IMR-90 (cell line): ENCODE results near the gene SLC25A28. TPM values are rescaled to one million over a fixed set of nuclear protein-coding genes. Genes with fewer than 3 reads are reported as not detected.

Experiments
- ATAC-seq: fragments of 200-7000 bp; cut with Tn5 transposase; 2 replicates; pipeline ENCODE4 v1.9.1; 2020; ENCODE audit warnings: low read depth, mild to moderate bottlenecking, moderate library complexity
- BruUV-seq: library from RNA; stranded (reverse); fragments of 400-500 nt; replicated peaks from 2 replicates; lab custom pipeline; 2021; lab: Mats Ljungman, UMichigan
- CTCF ChIA-PET: fragments of 300-600 bp; formaldehyde crosslinking; extraction: SDS; loops from one replicate; lab custom pipeline; 2021; ENCODE audit warnings: antibody characterized with exemption; lab: Yijun Ruan, JAX
- POLR2A ChIA-PET: fragments of 300-600 bp; sonication (Branson Sonifier 250); formaldehyde crosslinking; loops from one replicate; lab custom pipeline; 2022; ENCODE audit warnings: antibody characterized with exemption; ENCODE audit not compliant: unreplicated experiment; lab: Charles Lee
- DNase-seq: peaks from one replicate; pipeline ENCODE4 v3.0.0; 2013
- H2AFZ ChIP-seq: replicated peaks from 2 replicates; pipeline ENCODE3; 2013; ENCODE audit warnings: low read length, mild to moderate bottlenecking; ENCODE audit not compliant: poor library complexity
- H2AK5ac ChIP-seq: 2 replicates; pipeline ENCODE4 v1.6.1; 2013; ENCODE audit warnings: low read depth, low read length, inconsistent platforms
- H2AK9ac ChIP-seq: replicated peaks from 2 replicates; pipeline ENCODE3; 2013; ENCODE audit warnings: mild to moderate bottlenecking, low read depth, low read length, moderate library complexity; ENCODE audit not compliant: poor library complexity
- H2BK120ac ChIP-seq: 2 replicates; pipeline ENCODE4 v1.6.1; 2013; ENCODE audit warnings: low read depth, low read length, inconsistent platforms
- H2BK15ac ChIP-seq: 3 replicates; pipeline ENCODE4 v1.6.1; 2013; ENCODE audit warnings: low read depth, low read length, inconsistent platforms
- H2BK20ac ChIP-seq: 2 replicates; pipeline ENCODE4 v1.6.1; 2013; ENCODE audit warnings: low read depth, mild to moderate bottlenecking, inconsistent platforms, low read length, moderate library complexity
- H2BK5ac ChIP-seq: 2 replicates; pipeline ENCODE4 v1.6.1; 2013; ENCODE audit warnings: mild to moderate bottlenecking, low read depth, low read length, inconsistent platforms; ENCODE audit not compliant: poor library complexity, severe bottlenecking
- H3K14ac ChIP-seq: replicated peaks from 2 replicates; pipeline ENCODE4 v1.6.1; 2013; ENCODE audit warnings: low read depth, low read length, inconsistent platforms
- H3K18ac ChIP-seq: 2 replicates; pipeline ENCODE4 v1.6.1; 2013; ENCODE audit warnings: low read depth, low read length, control low read depth
- H3K23ac ChIP-seq: 2 replicates; pipeline ENCODE4 v1.6.1; 2013; ENCODE audit warnings: low read depth, low read length, inconsistent platforms
- H3K27ac ChIP-seq: 2 replicates; pipeline ENCODE4 v1.5.1; 2013; ENCODE audit warnings: mild to moderate bottlenecking, control low read depth, low read length; ENCODE audit not compliant: insufficient read depth
- H3K27me3 ChIP-seq: 2 replicates; pipeline ENCODE4 v1.6.1; 2013; ENCODE audit warnings: low read length; ENCODE audit not compliant: control insufficient read depth, insufficient read depth
- H3K36me3 ChIP-seq: 2 replicates; pipeline ENCODE4 v1.6.1; 2013; ENCODE audit warnings: low read length, mixed read lengths; ENCODE audit not compliant: control insufficient read depth, insufficient read depth
- H3K4ac ChIP-seq: 2 replicates; pipeline ENCODE4 v1.6.1; 2013; ENCODE audit warnings: low read depth, low read length, inconsistent platforms
- H3K4me1 ChIP-seq: 2 replicates; pipeline ENCODE4 v1.6.1; 2013; ENCODE audit warnings: low read length, mixed read lengths; ENCODE audit not compliant: control insufficient read depth, insufficient read depth
- H3K4me2 ChIP-seq: 2 replicates; pipeline ENCODE4 v1.6.1; 2013; ENCODE audit warnings: low read depth, mild to moderate bottlenecking, control low read depth, low read length, moderate library complexity
- H3K4me3 ChIP-seq: 2 replicates; pipeline ENCODE4 v1.5.1; 2013; ENCODE audit warnings: low read depth, mild to moderate bottlenecking, control low read depth, low read length, moderate library complexity; ENCODE audit not compliant: insufficient read depth
- H3K56ac ChIP-seq: 2 replicates; pipeline ENCODE4 v1.6.1; 2013; ENCODE audit warnings: low read length, inconsistent platforms; ENCODE audit not compliant: insufficient read depth; ENCODE audit errors: extremely low read depth
- H3K79me1 ChIP-seq, 2 experiments: 2 replicates each; pipeline ENCODE4 v1.6.1; 2013; ENCODE audit warnings: low read length in 2 of 2, inconsistent platforms in 1 of 2, low read depth in 1 of 2
- H3K9ac ChIP-seq: 2 replicates; pipeline ENCODE4 v1.6.1; 2013; ENCODE audit warnings: low read depth, low read length, control low read depth
- H3K9me1 ChIP-seq: 2 replicates; pipeline ENCODE4 v1.6.1; 2013; ENCODE audit warnings: low read length, inconsistent platforms; ENCODE audit not compliant: insufficient read depth
- H3K9me3 ChIP-seq: 2 replicates; pipeline ENCODE4 v1.6.1; 2013; ENCODE audit warnings: low read length; ENCODE audit not compliant: control insufficient read depth, insufficient read depth
- H4K20me1 ChIP-seq: 2 replicates; pipeline ENCODE4 v1.6.1; 2013; ENCODE audit warnings: low read length, inconsistent platforms; ENCODE audit not compliant: insufficient read depth
- H4K5ac ChIP-seq: 2 replicates; pipeline ENCODE4 v1.6.1; 2013; ENCODE audit warnings: mild to moderate bottlenecking, low read depth, low read length, control low read depth
- H4K8ac ChIP-seq, 2 experiments: 2 replicates each; pipeline ENCODE4 v1.6.1; 2013; ENCODE audit warnings: low read depth in 2 of 2, low read length in 2 of 2, control low read depth in 1 of 2, inconsistent platforms in 1 of 2
- H4K91ac ChIP-seq: 2 replicates; pipeline ENCODE4 v1.6.1; 2013; ENCODE audit warnings: low read depth, low read length, inconsistent platforms; ENCODE audit not compliant: insufficient read depth
- BHLHE40 ChIP-seq: fragments of 150-350 bp; IDR thresholded peaks from 2 replicates; pipeline ENCODE4 v1.6.1; 2016; ENCODE audit warnings: mild to moderate bottlenecking, low read depth, low read length
- CEBPB ChIP-seq: IDR thresholded peaks from 2 replicates; pipeline ENCODE4 v1.6.1; 2012; ENCODE audit warnings: low read depth, low read length, improper control_type of control experiment
- CHD1 ChIP-seq: IDR thresholded peaks from 2 replicates; pipeline ENCODE4 v1.6.1; 2012; ENCODE audit warnings: low read depth, low read length, improper control_type of control experiment
- FOS ChIP-seq: fragments of 150-350 bp; IDR thresholded peaks from 2 replicates; pipeline ENCODE4 v1.6.1; 2016; ENCODE audit warnings: low read depth, low read length
- MAFK ChIP-seq: IDR thresholded peaks from 2 replicates; pipeline ENCODE4 v1.6.1; 2012; ENCODE audit warnings: low read depth, low read length, improper control_type of control experiment
- MAZ ChIP-seq: IDR thresholded peaks from 2 replicates; pipeline ENCODE4 v1.6.1; 2012; ENCODE audit warnings: low read depth, mild to moderate bottlenecking, low read length, improper control_type of control experiment, moderate library complexity, borderline replicate concordance
- MXI1 ChIP-seq: IDR thresholded peaks from 2 replicates; pipeline ENCODE4 v1.6.1; 2012; ENCODE audit warnings: low read depth, mild to moderate bottlenecking, low read length, moderate library complexity, borderline replicate concordance
- NFE2L2 ChIP-seq: fragments of 150-350 bp; IDR thresholded peaks from 2 replicates; pipeline ENCODE4 v1.6.1; 2016; ENCODE audit warnings: low read depth, mild to moderate bottlenecking, low read length
- POLR2A ChIP-seq: IDR thresholded peaks from 2 replicates; pipeline ENCODE4 v1.6.1; 2012; ENCODE audit warnings: mild to moderate bottlenecking, low read depth, low read length
- RAD21 ChIP-seq: IDR thresholded peaks from 2 replicates; pipeline ENCODE4 v1.6.1; 2012; ENCODE audit warnings: low read length, improper control_type of control experiment
- RCOR1 ChIP-seq: IDR thresholded peaks from 2 replicates; pipeline ENCODE4 v1.6.1; 2012; ENCODE audit warnings: mild to moderate bottlenecking, low read length, improper control_type of control experiment; ENCODE audit not compliant: insufficient replicate concordance
- RFX5 ChIP-seq: IDR thresholded peaks from 2 replicates; pipeline ENCODE4 v1.8.0; 2012; ENCODE audit warnings: low read depth, mild to moderate bottlenecking, low read length, moderate library complexity
- SMC3 ChIP-seq: fragments of 150-350 bp; IDR thresholded peaks from 2 replicates; pipeline ENCODE4 v1.6.1; 2016; ENCODE audit warnings: low read depth, mild to moderate bottlenecking, antibody characterized with exemption, low read length, moderate library complexity
- dilution Hi-C: fragments of 300-500 bp; cut with HindIII; formaldehyde crosslinking; loops from one replicate; pipeline ENCODE4 v1.14.3; 2018; ENCODE audit warnings: low sequenced_read_pairs; ENCODE audit not compliant: unreplicated experiment
- in situ Hi-C: fragments of 300-500 bp; cut with MboI; formaldehyde crosslinking; loops from 3 replicates; pipeline ENCODE4 v1.14.3; 2019; ENCODE audit warnings: low sequenced_read_pairs, inconsistent platforms, mixed read lengths
- intact Hi-C: fragments of 100-400 bp; cut with micrococcal nuclease; formaldehyde crosslinking; loops from 2 replicates; pipeline ENCODE4 v1.10.0; 2022
- polyA plus RNA-seq, 3 experiments: library from polyadenylated mRNA; depleted of rRNA; stranded (reverse); fragments of >200 nt; gene quantifications; 2 replicates each; pipeline ENCODE4 v1.2.3, GENCODE V29; 2012; ENCODE audit warnings: low replicate concordance in 1 of 3
- total RNA-seq: library from RNA; depleted of rRNA; stranded (reverse); fragments of >200 nt; gene quantifications from 2 replicates; pipeline ENCODE4 v1.2.3, GENCODE V29; 2012
- TF ChIP-seq, protein P1 (sequence below): fragments of 150-350 bp; IDR thresholded peaks from 2 replicates; pipeline ENCODE4 v1.6.1; 2017; ENCODE audit warnings: mild to moderate bottlenecking, antibody characterized with exemption, low read length, low read depth
- TF ChIP-seq, protein P2 (sequence below): fragments of 150-350 bp; IDR thresholded peaks from 2 replicates; pipeline ENCODE4 v1.6.1; 2016; ENCODE audit warnings: low read depth, mild to moderate bottlenecking, low read length, moderate library complexity, borderline replicate concordance
- TF ChIP-seq, protein P3 (sequence below): conservative IDR thresholded peaks from 2 replicates; pipeline ENCODE4 v1.5.1; 2012; ENCODE audit warnings: mild to moderate bottlenecking, low read depth, low read length, improper control_type of control experiment

SLC25A28 gene
- total and polyA plus RNA-seq, 2 of the 4 experiments (the other 2 are of a cell fraction), result 13.1 to 29.8 TPM

DNA sequence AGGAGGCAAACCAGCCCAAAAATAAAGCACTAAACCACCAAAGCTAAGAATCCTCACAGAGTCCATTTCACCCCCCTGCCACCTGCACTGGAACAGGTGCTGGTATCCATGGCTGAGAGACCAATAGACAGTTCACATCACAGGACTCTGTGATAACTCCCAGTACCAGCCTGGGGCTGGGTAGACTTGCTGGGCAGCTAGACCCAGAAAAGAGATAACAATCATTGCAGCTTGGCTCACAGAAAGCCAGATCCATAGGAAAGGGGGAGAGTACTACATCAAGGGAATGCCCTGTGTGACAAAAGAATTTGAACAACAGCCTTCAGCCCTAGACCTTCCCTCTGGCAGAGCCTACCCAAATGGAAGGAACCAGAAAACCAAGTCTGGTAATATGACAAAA is 13.6 kb upstream of the SLC25A28 start:
- H3K23ac ChIP-seq, result no peak overlapping the region
- H2BK20ac ChIP-seq, result no peak overlapping the region
- no peak overlapping the region for H3K4ac ChIP-seq
- no peak overlapping the region for H3K18ac ChIP-seq
- H3K14ac ChIP-seq, result no peak overlapping the region
- no peak for TF ChIP-seq MAZ
- TF ChIP-seq BHLHE40, result no peak
- TF ChIP-seq MXI1, result no peak
- TF ChIP-seq, protein P1, sequence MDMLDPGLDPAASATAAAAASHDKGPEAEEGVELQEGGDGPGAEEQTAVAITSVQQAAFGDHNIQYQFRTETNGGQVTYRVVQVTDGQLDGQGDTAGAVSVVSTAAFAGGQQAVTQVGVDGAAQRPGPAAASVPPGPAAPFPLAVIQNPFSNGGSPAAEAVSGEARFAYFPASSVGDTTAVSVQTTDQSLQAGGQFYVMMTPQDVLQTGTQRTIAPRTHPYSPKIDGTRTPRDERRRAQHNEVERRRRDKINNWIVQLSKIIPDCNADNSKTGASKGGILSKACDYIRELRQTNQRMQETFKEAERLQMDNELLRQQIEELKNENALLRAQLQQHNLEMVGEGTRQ, result no peak
- TF ChIP-seq, protein P2, sequence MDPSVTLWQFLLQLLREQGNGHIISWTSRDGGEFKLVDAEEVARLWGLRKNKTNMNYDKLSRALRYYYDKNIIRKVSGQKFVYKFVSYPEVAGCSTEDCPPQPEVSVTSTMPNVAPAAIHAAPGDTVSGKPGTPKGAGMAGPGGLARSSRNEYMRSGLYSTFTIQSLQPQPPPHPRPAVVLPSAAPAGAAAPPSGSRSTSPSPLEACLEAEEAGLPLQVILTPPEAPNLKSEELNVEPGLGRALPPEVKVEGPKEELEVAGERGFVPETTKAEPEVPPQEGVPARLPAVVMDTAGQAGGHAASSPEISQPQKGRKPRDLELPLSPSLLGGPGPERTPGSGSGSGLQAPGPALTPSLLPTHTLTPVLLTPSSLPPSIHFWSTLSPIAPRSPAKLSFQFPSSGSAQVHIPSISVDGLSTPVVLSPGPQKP, result no peak
- no peak for TF ChIP-seq FOS
- no peak for TF ChIP-seq SMC3
- no peak for TF ChIP-seq RAD21
- no peak for TF ChIP-seq CHD1
- TF ChIP-seq MAFK, result no peak
- TF ChIP-seq RCOR1, result no peak
- TF ChIP-seq NFE2L2, result no peak
- TF ChIP-seq POLR2A, result no peak
- no peak for TF ChIP-seq RFX5
- TF ChIP-seq, protein P3, sequence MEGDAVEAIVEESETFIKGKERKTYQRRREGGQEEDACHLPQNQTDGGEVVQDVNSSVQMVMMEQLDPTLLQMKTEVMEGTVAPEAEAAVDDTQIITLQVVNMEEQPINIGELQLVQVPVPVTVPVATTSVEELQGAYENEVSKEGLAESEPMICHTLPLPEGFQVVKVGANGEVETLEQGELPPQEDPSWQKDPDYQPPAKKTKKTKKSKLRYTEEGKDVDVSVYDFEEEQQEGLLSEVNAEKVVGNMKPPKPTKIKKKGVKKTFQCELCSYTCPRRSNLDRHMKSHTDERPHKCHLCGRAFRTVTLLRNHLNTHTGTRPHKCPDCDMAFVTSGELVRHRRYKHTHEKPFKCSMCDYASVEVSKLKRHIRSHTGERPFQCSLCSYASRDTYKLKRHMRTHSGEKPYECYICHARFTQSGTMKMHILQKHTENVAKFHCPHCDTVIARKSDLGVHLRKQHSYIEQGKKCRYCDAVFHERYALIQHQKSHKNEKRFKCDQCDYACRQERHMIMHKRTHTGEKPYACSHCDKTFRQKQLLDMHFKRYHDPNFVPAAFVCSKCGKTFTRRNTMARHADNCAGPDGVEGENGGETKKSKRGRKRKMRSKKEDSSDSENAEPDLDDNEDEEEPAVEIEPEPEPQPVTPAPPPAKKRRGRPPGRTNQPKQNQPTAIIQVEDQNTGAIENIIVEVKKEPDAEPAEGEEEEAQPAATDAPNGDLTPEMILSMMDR, result no peak
- no peak for TF ChIP-seq CEBPB
- no peak overlapping the region for H2BK15ac ChIP-seq
- no peaks in the 10 kb centered on the region for H3K27me3 ChIP-seq
- H4K20me1 ChIP-seq, result no peaks in the 10 kb centered on the region
- ChIA-PET CTCF (no interaction called here), POLR2A (no interaction called here)
- H3K9me1 ChIP-seq, result no peaks in the 10 kb centered on the region
- no peak overlapping the region for H2AK5ac ChIP-seq
- H3K56ac ChIP-seq, result no peak overlapping the region
- dilution Hi-C loops, result no loop called here
- BruUV-seq, result no TSS peak
- no peak overlapping the region for H3K4me3 ChIP-seq
- no peak overlapping the region for H2AK9ac ChIP-seq
- H3K79me1 ChIP-seq, result no peaks in the 10 kb centered on the region
- H3K4me2 ChIP-seq, result no peak overlapping the region
- H2BK5ac ChIP-seq, result no peak overlapping the region
- H2AFZ ChIP-seq, result no peak overlapping the region
- no peak for ATAC-seq
- no peak overlapping the region for H4K5ac ChIP-seq
- peaks cover 1% of the 10 kb centered on the region; the same call in 1 of the 2 replicates for H3K4me1 ChIP-seq
- no peak overlapping the region for H3K27ac ChIP-seq
- no peak for DNase-seq
- intact Hi-C loops, result loop anchor here (10.0 kb wide), 1 partner anchor 211 kb away; no protein-coding TSS in a partner anchor
- H4K8ac ChIP-seq, result no peak overlapping the region
- in situ Hi-C loops, result no loop called here
- H4K91ac ChIP-seq, result no peak overlapping the region
- H3K9me3 ChIP-seq, result no peaks in the 10 kb centered on the region
- H2BK120ac ChIP-seq, result no peak overlapping the region
- no peaks in the 10 kb centered on the region for H3K36me3 ChIP-seq
- no peak overlapping the region for H3K9ac ChIP-seq
